HG03565 (cell line): ENCODE measurements around the gene KPNA5.

Experiments
- ATAC-seq: cut with Tn5 transposase; IDR thresholded peaks from one replicate; pipeline ENCODE4 v1.9.1; 2021; ENCODE audit warnings: mild to moderate bottlenecking, moderate library complexity; ENCODE audit not compliant: unreplicated experiment

KPNA5 gene

DNA sequence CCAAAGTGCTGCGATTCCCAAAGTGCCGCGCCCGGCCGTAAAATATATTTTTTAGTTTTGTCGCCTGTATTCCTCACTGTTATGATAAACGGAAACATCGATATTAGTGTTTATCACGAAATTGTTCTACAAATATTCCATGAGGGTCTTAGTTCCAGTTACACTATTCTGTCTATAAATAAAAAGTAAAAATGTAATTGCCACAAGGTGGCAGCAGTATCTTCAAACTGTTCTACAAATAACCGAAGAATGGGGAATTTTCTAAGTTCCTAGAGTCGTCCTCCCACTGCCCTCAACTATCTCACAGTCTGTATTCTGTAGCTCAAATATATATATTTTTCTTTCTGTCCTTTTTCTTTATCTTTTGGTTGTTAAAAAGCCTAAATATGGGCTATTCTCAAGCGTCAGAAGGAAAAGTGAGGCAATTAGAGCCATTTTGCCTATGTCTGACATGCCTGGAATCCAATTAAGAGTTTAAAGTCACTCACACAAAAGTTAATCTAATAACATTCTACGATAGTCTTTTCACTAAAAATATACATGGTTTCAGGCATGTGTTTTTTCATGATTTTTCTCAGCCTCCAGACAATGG is 98.7 kb downstream of the KPNA5 start:
- ATAC-seq: peak; percentile 49

GRCh38 chr6:116783852-116784251 is 102.8 kb downstream of the KPNA5 start:
- no peak for ATAC-seq
